Activated B cell treated with CpG ODN at 0.5 μM for 24 hours (primary cell): ENCODE data around the gene CNTROB. TPM values are rescaled to one million over a fixed set of nuclear protein-coding genes. Genes with fewer than 3 reads are reported as not detected.

ENCODE experiments used
- ATAC-seq: fragments of 200-7000 bp; cut with Tn5 transposase; one replicate; pipeline ENCODE4 v1.10.0; 2021; ENCODE audit warnings: low read depth, mild to moderate bottlenecking, moderate library complexity
- CTCF ChIA-PET: fragments of 350-600 bp; sonication (Branson Sonifier 250); formaldehyde crosslinking; loops from one replicate; lab custom pipeline; 2021; ENCODE audit warnings: antibody characterized with exemption; lab: Charles Lee
- POLR2A ChIA-PET: fragments of 350-600 bp; sonication (Branson Sonifier 250); formaldehyde crosslinking; loops from one replicate; lab custom pipeline; 2021; ENCODE audit warnings: antibody characterized with exemption; lab: Charles Lee
- DNase-seq: peaks from one replicate; pipeline ENCODE4 v3.0.0; 2022
- H3K27ac Mint-ChIP-seq: one replicate; pipeline ENCODE4 v1.8.0; 2020; ENCODE audit warnings: mixed read lengths
- H3K27me3 Mint-ChIP-seq: one replicate; pipeline ENCODE4 v1.8.0; 2021; ENCODE audit warnings: mixed read lengths
- H3K36me3 Mint-ChIP-seq: one replicate; pipeline ENCODE4 v1.8.0; 2021; ENCODE audit warnings: low read depth, mixed read lengths
- H3K4me1 Mint-ChIP-seq: one replicate; pipeline ENCODE4 v1.8.0; 2021; ENCODE audit warnings: mixed read lengths
- H3K4me3 Mint-ChIP-seq: one replicate; pipeline ENCODE4 v1.8.0; 2020; ENCODE audit warnings: mild to moderate bottlenecking, mixed read lengths
- H3K9me3 Mint-ChIP-seq: one replicate; pipeline ENCODE4 v1.8.0; 2020; ENCODE audit warnings: mixed read lengths
- CTCF ChIP-seq: fragments of 200-600 bp; IDR thresholded peaks from one replicate; pipeline ENCODE4 v1.8.0; 2022; ENCODE audit warnings: antibody characterized with exemption, mild to moderate bottlenecking
- intact Hi-C: fragments of 100-400 bp; cut with micrococcal nuclease; formaldehyde crosslinking; loops from one replicate; pipeline ENCODE4 v1.15.1; 2024
- total RNA-seq: library from RNA; stranded (reverse); gene quantifications from 2 replicates; pipeline ENCODE4 v1.2.3, GENCODE V29; 2022

CNTROB gene
- total RNA-seq, 1 donor from 2014 or later: 23.0 TPM

GRCh38 chr17:7977039-7977438 lies 45.0 kb downstream of the CNTROB start:
- Mint-ChIP-seq H3K36me3 (peaks cover 5% of the 10 kb centered on the region), H3K9me3 (peaks cover 12% of the 10 kb centered on the region), H3K4me1 (no peaks in the 10 kb centered on the region), H3K27me3 (peaks cover 20% of the 10 kb centered on the region), H3K4me3 (no peak overlapping the region), H3K27ac (no peak overlapping the region)
- ATAC-seq: no peak
- TF ChIP-seq CTCF: no peak
- no peak for DNase-seq
- ChIA-PET POLR2A (no interaction called here), CTCF (no interaction called here)
- intact Hi-C loops: no loop called here

- Mint-ChIP-seq H3K36me3 (peaks cover 5% of the 10 kb centered on the region), H3K27me3 (peaks cover 26% of the 10 kb centered on the region), H3K27ac (no peak overlapping the region), H3K4me3 (no peak overlapping the region), H3K4me1 (no peaks in the 10 kb centered on the region), H3K9me3 (peaks cover 12% of the 10 kb centered on the region)
- no peak for DNase-seq
- POLR2A ChIA-PET: no interaction called here
- CTCF ChIA-PET: no interaction called here
- no peak for ATAC-seq
- TF ChIP-seq CTCF: no peak
- intact Hi-C loops: no loop called here
Observed at GRCh38 chr17:7977805-7978204, 45.8 kb downstream of the CNTROB start.

- no peak for TF ChIP-seq CTCF
- Mint-ChIP-seq H3K4me1 (no peaks in the 10 kb centered on the region), H3K4me3 (no peak overlapping the region), H3K27me3 (peaks cover 31% of the 10 kb centered on the region), H3K27ac (no peak overlapping the region), H3K36me3 (no peaks in the 10 kb centered on the region), H3K9me3 (no peaks in the 10 kb centered on the region)
- no peak for DNase-seq
- intact Hi-C loops: no loop called here
- no peak for ATAC-seq
- CTCF ChIA-PET: no interaction called here
- POLR2A ChIA-PET: no interaction called here
Observed at GRCh38 chr17:7982173-7982572, 50.2 kb downstream of the CNTROB start.

- no peak overlapping the region for H3K4me3 Mint-ChIP-seq
- POLR2A ChIA-PET: no interaction called here
Observed at GRCh38 chr17:7982666-7983065, 50.7 kb downstream of the CNTROB start.

GRCh38 chr17:7984904-7985303 lies 52.9 kb downstream of the CNTROB start:
- Mint-ChIP-seq H3K27me3 (peaks cover 28% of the 10 kb centered on the region), H3K36me3 (no peaks in the 10 kb centered on the region), H3K4me3 (no peak overlapping the region), H3K4me1 (peaks cover 12% of the 10 kb centered on the region), H3K27ac (no peak overlapping the region), H3K9me3 (no peaks in the 10 kb centered on the region)
- ATAC-seq (no peak), DNase-seq (no peak)
- intact Hi-C loops: no loop called here
- POLR2A ChIA-PET: no interaction called here
- CTCF ChIA-PET: interaction anchor here (2.5 to 6.7 kb wide), 2 partner anchors 73 to 122 kb away, joined by 8 to 90 read pairs; no protein-coding TSS in a partner anchor
- TF ChIP-seq CTCF: no peak

More at GRCh38 chr17:7982666-7983065, 50.7 kb downstream of the CNTROB start:
- no peak for TF ChIP-seq CTCF
- no peaks in the 10 kb centered on the region for H3K4me1 Mint-ChIP-seq
- no peak for DNase-seq
- intact Hi-C loops: no loop called here
- ATAC-seq: no peak
- no peak overlapping the region for H3K27ac Mint-ChIP-seq
- peaks cover 34% of the 10 kb centered on the region for H3K27me3 Mint-ChIP-seq
- H3K9me3 Mint-ChIP-seq: no peaks in the 10 kb centered on the region
- H3K36me3 Mint-ChIP-seq: no peaks in the 10 kb centered on the region
- CTCF ChIA-PET: interaction anchor here (1.0 kb wide), 1 partner anchor 70 kb away, joined by 3 read pairs; no protein-coding TSS in a partner anchor
